Testis (tissue), 2 donors: ENCODE measurements around the gene FAM222B.

Experiments
- POLR2A ChIP-seq: fragments of 450-650 bp; IDR thresholded peaks from one replicate; pipeline ENCODE4 v1.6.1; 2017; ENCODE audit warnings: antibody characterized with exemption, mild to moderate bottlenecking, moderate library complexity
- TF ChIP-seq, protein P1 (sequence below), 3 experiments: fragments of 450-650 bp in 2 of 3; fragments of 200-600 bp in 1 of 3; sonication (generic) in 1 of 3; IDR thresholded peaks; one replicate each; pipeline ENCODE4 v1.5.1; 2016 to 2019; ENCODE audit warnings: antibody characterized with exemption in 3 of 3, mild to moderate bottlenecking in 2 of 3, moderate library complexity in 1 of 3

DNA sequence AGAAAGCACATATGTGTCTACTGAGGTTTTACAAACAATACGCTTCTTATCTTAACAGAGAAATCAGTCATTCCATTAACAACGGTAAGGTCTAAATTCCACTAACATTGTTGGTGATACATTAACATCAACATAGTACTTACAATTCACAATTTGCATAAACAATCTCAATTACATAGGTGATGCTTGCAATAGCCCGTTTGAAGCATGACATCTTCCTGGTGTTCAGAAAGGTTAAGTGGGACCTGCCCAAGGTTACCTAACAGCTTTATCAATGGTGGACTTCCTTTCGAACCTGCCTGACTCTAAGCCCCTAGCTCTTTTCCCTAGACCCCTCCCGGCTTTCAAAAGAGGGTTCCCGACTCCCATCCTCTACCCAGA is 699 bp downstream of the FAM222B start:
- TF ChIP-seq, protein P1, sequence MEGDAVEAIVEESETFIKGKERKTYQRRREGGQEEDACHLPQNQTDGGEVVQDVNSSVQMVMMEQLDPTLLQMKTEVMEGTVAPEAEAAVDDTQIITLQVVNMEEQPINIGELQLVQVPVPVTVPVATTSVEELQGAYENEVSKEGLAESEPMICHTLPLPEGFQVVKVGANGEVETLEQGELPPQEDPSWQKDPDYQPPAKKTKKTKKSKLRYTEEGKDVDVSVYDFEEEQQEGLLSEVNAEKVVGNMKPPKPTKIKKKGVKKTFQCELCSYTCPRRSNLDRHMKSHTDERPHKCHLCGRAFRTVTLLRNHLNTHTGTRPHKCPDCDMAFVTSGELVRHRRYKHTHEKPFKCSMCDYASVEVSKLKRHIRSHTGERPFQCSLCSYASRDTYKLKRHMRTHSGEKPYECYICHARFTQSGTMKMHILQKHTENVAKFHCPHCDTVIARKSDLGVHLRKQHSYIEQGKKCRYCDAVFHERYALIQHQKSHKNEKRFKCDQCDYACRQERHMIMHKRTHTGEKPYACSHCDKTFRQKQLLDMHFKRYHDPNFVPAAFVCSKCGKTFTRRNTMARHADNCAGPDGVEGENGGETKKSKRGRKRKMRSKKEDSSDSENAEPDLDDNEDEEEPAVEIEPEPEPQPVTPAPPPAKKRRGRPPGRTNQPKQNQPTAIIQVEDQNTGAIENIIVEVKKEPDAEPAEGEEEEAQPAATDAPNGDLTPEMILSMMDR (IDR thresholded peaks at IDR 0.05): no peak
- TF ChIP-seq POLR2A: no peak
